Keratinocyte (primary cell): ENCODE data around the gene DEFB132. TPM values are rescaled to one million over a fixed set of nuclear protein-coding genes. Genes with fewer than 3 reads are reported as not detected.

Experiments
- DNase-seq: peaks from one replicate; pipeline ENCODE4 v3.0.0-alpha.2; 2011; ENCODE audit warnings: low read depth, missing footprints, low spot score
- FAIRE-seq: peaks from 2 replicates; lab custom pipeline; 2011; peaks lifted over from hg19 to GRCh38; lab: Jason Lieb, UNC
- H2AFZ ChIP-seq: 2 replicates; pipeline ENCODE4 v1.6.0; 2012; ENCODE audit warnings: low read length, control low read depth, inconsistent platforms; ENCODE audit not compliant: control insufficient read depth
- H3K27ac ChIP-seq: 2 replicates; pipeline ENCODE4 v1.5.1; 2011; ENCODE audit warnings: low read length; ENCODE audit not compliant: control insufficient read depth, insufficient read depth
- H3K27me3 ChIP-seq: 3 replicates; pipeline ENCODE4 v1.6.0; 2011; ENCODE audit warnings: low read length; ENCODE audit not compliant: control insufficient read depth, insufficient read depth; ENCODE audit errors: extremely low read depth
- H3K36me3 ChIP-seq, 2 experiments: 2 replicates in 1 of 2; 3 replicates in 1 of 2; pipeline ENCODE4 v1.5.1; 2011; ENCODE audit warnings: low read length in 2 of 2, mild to moderate bottlenecking in 1 of 2; ENCODE audit not compliant: control insufficient read depth in 2 of 2, insufficient read depth in 2 of 2; ENCODE audit errors: extremely low read depth in 1 of 2
- H3K4me1 ChIP-seq: 3 replicates; pipeline ENCODE4 v1.5.1; 2011; ENCODE audit warnings: low read length; ENCODE audit not compliant: control insufficient read depth, insufficient read depth; ENCODE audit errors: extremely low read depth
- H3K4me2 ChIP-seq: 3 replicates; pipeline ENCODE4 v1.6.0; 2011; ENCODE audit warnings: low read depth, low read length; ENCODE audit not compliant: control insufficient read depth, insufficient read depth; ENCODE audit errors: extremely low read depth
- H3K4me3 ChIP-seq, 3 experiments: fragments of 200-600 bp in 1 of 3; sonication (generic) in 1 of 3; 2 replicates in 2 of 3; 3 replicates in 1 of 3; pipeline ENCODE4 v1.5.1; 2011 to 2016; ENCODE audit warnings: low read length in 3 of 3, mild to moderate bottlenecking in 3 of 3, control low read depth in 2 of 3, inconsistent platforms in 1 of 3, low read depth in 1 of 3, mixed read lengths in 1 of 3, mixed run types in 1 of 3, moderate library complexity in 1 of 3; ENCODE audit not compliant: control insufficient read depth in 2 of 3, insufficient read depth in 2 of 3; ENCODE audit errors: extremely low read depth in 1 of 3
- H3K79me2 ChIP-seq: 2 replicates; pipeline ENCODE4 v1.6.0; 2012; ENCODE audit warnings: low read length; ENCODE audit not compliant: control insufficient read depth, insufficient read depth
- H3K9ac ChIP-seq: 3 replicates; pipeline ENCODE4 v1.6.0; 2011; ENCODE audit warnings: low read length; ENCODE audit not compliant: control insufficient read depth, insufficient read depth; ENCODE audit errors: extremely low read depth
- H3K9me1 ChIP-seq: 3 replicates; pipeline ENCODE4 v1.6.0; 2011; ENCODE audit warnings: low read length; ENCODE audit not compliant: control insufficient read depth, insufficient read depth; ENCODE audit errors: extremely low read depth
- H3K9me3 ChIP-seq: 2 replicates; pipeline ENCODE4 v1.5.1; 2012; ENCODE audit warnings: low read depth, low read length; ENCODE audit not compliant: control insufficient read depth
- H4K20me1 ChIP-seq: 3 replicates; pipeline ENCODE4 v1.6.0; 2011; ENCODE audit warnings: low read length; ENCODE audit not compliant: control insufficient read depth, insufficient read depth; ENCODE audit errors: extremely low read depth
- EZH2 ChIP-seq: IDR thresholded peaks from one replicate; pipeline ENCODE4 v1.6.1; 2012; ENCODE audit warnings: inconsistent platforms, mild to moderate bottlenecking, low read length, moderate library complexity
- dilution Hi-C: fragments of 300-500 bp; cut with MboI; formaldehyde crosslinking; loops from one replicate; pipeline ENCODE4 v1.7.0; 2020; ENCODE audit warnings: low sequenced_read_pairs; ENCODE audit not compliant: extremely low pct_ligation_motif_present
- polyA plus RNA-seq, 5 experiments: library from polyadenylated mRNA; depleted of rRNA in 3 of 5; stranded (reverse) in 3 of 5; stranded (forward) in 1 of 5; unstranded in 1 of 5; fragments of >200 nt; gene quantifications; 1 replicate in 1 of 5; 2 replicates in 3 of 5; 3 replicates in 1 of 5; pipeline versions ENCODE4 v1.2.1 to v1.2.3, GENCODE V29; 2011 to 2012; ENCODE audit warnings: missing spikeins in 2 of 5, low read depth in 1 of 5, low replicate concordance in 1 of 5
- TF ChIP-seq, protein P1 (sequence below), 3 experiments: IDR thresholded peaks in 1 of 3; conservative IDR thresholded peaks in 1 of 3; optimal IDR thresholded peaks in 1 of 3; 2 replicates in 2 of 3; 3 replicates in 1 of 3; pipeline versions ENCODE3 to v1.5.1; 2011; ENCODE audit warnings: low read length in 3 of 3, mild to moderate bottlenecking in 3 of 3, moderate library complexity in 2 of 3, control low read depth in 1 of 3, inconsistent platforms in 1 of 3; ENCODE audit not compliant: insufficient read depth in 2 of 3; ENCODE audit errors: extremely low read depth in 1 of 3

Gene DEFB132
- polyA plus RNA-seq, 1 donor (not counting 4 experiments of a cell fraction or from before 2014, with no cell fraction given): not detected

- H3K9me1 ChIP-seq: no peaks in the 10 kb centered on the region
- H4K20me1 ChIP-seq: no peaks in the 10 kb centered on the region
- DNase-seq (no peak), FAIRE-seq (no peak)
- H3K4me3 ChIP-seq: no peak overlapping the region
- no peaks in the 10 kb centered on the region for H3K9me3 ChIP-seq
- no peak overlapping the region for H3K9ac ChIP-seq
- no peaks in the 10 kb centered on the region for H3K36me3 ChIP-seq
- H3K27me3 ChIP-seq: peaks cover 6% of the 10 kb centered on the region
- no peaks in the 10 kb centered on the region for H3K79me2 ChIP-seq
- TF ChIP-seq EZH2: no peak
- TF ChIP-seq, protein P1, sequence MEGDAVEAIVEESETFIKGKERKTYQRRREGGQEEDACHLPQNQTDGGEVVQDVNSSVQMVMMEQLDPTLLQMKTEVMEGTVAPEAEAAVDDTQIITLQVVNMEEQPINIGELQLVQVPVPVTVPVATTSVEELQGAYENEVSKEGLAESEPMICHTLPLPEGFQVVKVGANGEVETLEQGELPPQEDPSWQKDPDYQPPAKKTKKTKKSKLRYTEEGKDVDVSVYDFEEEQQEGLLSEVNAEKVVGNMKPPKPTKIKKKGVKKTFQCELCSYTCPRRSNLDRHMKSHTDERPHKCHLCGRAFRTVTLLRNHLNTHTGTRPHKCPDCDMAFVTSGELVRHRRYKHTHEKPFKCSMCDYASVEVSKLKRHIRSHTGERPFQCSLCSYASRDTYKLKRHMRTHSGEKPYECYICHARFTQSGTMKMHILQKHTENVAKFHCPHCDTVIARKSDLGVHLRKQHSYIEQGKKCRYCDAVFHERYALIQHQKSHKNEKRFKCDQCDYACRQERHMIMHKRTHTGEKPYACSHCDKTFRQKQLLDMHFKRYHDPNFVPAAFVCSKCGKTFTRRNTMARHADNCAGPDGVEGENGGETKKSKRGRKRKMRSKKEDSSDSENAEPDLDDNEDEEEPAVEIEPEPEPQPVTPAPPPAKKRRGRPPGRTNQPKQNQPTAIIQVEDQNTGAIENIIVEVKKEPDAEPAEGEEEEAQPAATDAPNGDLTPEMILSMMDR (optimal IDR thresholded peaks at IDR 0.05 in 1 of 3, IDR thresholded peaks at IDR 0.05 in 1 of 3, conservative IDR thresholded peaks at IDR 0.05 in 1 of 3; ENCODE audit: extremely low read depth in 1 of 3, insufficient read depth in 2 of 3, low read length in 3 of 3): no peak
- dilution Hi-C loops: no loop called here
- H3K4me2 ChIP-seq: no peak overlapping the region
- no peak overlapping the region for H3K27ac ChIP-seq
- no peak overlapping the region for H2AFZ ChIP-seq
- no peaks in the 10 kb centered on the region for H3K4me1 ChIP-seq
These were observed 41.7 kb upstream of the DEFB132 start for GRCh38 chr20:215796-216195.

DNA sequence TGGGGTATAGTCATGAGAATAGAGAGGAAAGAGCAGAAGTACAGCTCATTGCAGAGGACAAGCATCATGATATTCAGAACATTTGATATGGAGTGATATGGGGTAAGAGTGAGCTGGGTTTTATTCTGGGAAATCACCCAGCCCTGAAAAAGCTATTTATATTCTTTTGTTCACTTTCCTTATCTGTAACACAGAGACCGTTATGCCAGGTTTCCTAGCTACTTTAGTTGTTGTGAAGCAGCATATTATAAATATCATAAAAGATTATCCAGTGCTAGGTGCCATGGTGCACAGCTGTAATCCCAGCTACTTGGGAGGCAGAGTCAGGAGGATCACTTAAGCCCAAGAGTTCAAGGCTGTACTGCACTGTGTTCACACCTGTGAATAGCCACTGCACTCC, 40.3 kb upstream of the DEFB132 start:
- H3K36me3 ChIP-seq: no peaks in the 10 kb centered on the region
- H4K20me1 ChIP-seq: no peaks in the 10 kb centered on the region
- no peak for FAIRE-seq

More for the DNA sequence above, 40.3 kb upstream of the DEFB132 start:
- no peak overlapping the region for H3K27ac ChIP-seq
- H2AFZ ChIP-seq: no peak overlapping the region
- no peaks in the 10 kb centered on the region for H3K9me1 ChIP-seq
- dilution Hi-C loops: no loop called here
- H3K9ac ChIP-seq: no peak overlapping the region
- no peak overlapping the region for H3K4me3 ChIP-seq
- H3K9me3 ChIP-seq: no peaks in the 10 kb centered on the region
- H3K27me3 ChIP-seq: peaks cover 6% of the 10 kb centered on the region
- no peak for DNase-seq
- H3K4me1 ChIP-seq: no peaks in the 10 kb centered on the region
- H3K79me2 ChIP-seq: no peaks in the 10 kb centered on the region
- TF ChIP-seq, protein P1 (optimal IDR thresholded peaks at IDR 0.05 in 1 of 3, IDR thresholded peaks at IDR 0.05 in 1 of 3, conservative IDR thresholded peaks at IDR 0.05 in 1 of 3; ENCODE audit: extremely low read depth in 1 of 3, insufficient read depth in 2 of 3, low read length in 3 of 3): no peak
- no peak for TF ChIP-seq EZH2
- H3K4me2 ChIP-seq: no peak overlapping the region
